Activated gamma-delta T cell treated with Interleukin-2 at 50 U/mL for 16 hours (primary cell): ENCODE measurements around the gene TAB2.
"Not testable (repeated sequence)": the region's sequence is repeated elsewhere in the genome, so short reads cannot be mapped to it uniquely, and the experiment has no call there.

Experiments used
- DNase-seq: peaks from one replicate; pipeline ENCODE4 v3.0.0-alpha.2; 2020

Gene TAB2

DNA sequence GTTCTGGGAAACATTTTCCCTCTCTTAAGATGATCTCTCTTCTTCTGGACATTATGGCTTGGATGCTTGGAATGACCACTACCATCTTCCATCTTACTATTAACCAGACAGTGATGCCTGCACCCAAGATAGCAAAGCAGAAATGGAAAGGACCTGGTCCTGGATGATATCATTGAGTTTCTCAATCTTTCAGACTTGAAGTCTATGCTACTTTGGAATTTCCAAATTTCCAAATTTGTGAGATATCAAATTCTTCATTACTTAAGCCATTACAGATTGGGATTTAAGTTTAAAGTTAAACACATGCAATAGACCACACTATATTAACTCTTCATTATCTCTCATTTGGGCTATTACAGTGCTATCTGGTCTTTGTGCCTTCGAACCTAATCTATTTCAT lies 3.7 kb upstream of the TAB2 start:
- no peak for DNase-seq

DNA sequence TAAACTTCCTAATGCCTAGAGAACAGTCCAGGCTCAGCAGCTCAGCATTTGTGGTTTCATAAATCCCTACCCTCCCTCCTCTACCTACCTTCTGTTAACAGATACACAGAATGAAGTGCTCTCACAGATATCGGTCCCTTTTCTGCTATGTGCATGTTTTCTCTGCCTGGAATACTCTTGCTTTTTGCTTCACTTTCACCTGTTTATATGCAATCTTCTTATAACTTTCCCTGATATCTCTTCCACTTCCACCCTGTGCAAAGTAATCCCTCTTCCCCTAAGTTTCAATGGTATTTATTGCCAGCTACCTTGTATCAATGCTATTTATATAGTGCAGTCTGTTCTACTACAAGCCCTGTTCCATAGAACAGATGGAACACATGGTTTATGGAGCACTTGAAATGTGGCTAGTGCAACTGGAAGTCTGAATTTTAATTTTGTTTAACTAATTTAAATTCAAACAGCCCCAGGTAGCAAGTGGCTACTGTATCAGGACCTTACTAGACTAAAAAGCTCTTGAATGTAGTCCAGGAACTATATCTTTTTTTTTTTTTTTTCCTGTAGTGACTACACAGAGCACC lies 3.1 kb upstream of the TAB2 start:
- DNase-seq, result no peak

DNA sequence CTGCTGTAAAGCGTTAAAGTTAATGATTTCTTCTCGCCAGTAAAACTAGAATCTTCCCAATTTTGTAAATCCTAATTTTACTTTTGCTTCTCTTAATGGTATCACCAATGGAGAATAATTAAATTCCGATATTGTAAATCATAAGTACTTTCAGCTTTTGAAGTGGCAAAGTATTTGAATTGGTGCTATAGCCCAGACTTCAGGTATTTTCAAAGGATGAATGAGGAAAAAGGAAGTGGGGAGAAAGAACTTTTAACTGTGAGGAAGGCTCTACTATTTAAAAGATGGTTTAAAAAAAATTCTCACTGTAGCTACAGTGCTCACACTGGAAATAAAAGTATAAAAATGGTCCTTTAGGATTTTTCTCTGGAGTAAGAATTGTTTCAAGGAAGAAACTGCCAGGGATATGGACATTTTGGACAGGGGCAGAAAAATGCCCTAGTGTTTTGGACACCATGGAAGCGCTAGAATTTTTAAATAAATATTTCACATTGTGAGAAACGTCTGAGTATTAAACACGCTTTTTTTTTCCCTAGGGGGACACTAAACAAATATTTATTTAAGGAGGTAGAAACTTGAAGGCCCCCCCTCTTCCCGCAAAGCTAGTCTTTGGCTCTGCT lies 1.3 kb upstream of the TAB2 start:
- no peak for DNase-seq

DNA sequence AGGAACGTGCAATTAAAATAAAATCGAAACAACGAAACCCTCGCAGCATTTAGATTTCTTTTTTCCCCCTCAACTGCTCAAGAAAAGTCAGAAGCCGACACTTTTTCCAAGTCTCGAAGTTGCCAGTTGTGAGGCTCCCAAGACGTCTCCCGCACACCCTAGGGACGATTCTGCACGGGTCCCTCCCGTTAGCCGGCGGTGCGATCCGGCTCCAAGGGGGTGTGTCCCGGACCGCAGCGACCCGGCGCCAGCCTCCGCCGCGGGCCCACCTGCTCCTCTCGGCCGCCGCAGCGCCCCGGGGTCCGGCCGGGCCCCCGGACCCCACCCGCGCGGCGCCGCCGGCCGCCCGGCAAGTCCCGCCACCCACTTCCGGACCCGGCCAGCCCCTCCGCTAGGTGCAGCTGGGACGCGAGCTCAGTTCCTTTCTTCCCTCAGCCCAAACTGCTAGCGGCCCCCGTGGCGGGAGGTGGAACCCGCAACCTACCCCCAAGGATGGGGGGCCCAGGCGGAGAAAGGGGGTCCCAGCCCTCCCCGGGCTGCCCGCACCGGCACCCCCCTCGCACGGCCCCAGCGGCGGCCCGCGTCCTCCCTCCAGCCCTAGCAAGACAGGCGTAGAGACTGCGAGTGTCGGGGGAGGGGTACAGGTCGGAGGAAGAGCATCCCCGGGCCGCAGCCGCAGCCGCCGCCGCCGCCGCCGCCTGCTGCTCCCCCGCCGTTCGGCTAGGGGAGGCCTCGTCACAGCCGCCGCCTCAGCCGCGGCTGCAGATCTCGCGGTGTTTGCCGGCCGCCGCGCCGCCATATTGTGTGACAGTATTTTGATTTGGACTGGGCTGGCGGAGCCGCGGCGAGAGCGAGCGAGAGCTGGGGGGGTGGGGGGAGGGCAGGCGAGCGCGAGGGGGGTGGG lies 520 bp upstream of the TAB2 start:
- DNase-seq, result peak; percentile 85

DNA sequence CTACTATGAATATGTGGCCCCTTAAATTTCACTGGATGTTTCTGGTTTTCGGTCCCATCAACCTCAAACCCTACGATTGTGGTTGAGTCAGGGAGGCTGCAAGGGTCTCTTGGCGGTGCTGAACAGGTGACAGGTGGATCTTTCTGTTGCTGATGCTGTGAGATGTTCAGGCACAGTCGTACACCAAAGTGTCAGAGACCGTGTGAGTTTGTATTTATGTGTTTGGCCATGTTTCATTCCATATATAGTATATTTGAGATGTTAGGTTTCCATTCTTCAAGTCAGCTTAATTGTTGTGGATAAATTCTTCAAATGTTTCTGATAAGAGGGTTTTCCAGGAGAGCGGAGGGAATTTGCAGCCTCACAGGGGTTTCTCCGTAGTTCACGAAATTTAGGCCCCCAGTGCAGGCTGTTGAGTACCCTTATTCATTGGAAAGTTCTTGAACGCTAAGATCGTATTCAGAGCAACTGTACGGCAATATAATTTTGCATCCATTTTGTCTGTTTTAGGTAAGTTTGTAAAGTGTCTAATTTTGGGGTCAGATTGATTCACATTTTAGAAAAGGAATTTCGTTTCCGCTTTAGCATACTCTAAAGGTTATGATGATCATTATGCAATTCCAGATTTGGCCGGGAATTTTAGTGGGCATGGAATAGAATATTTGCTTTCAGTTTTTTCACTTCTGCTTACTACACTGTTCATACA lies 1.2 kb downstream of the TAB2 start:
- peak; percentile 8 for DNase-seq

DNA sequence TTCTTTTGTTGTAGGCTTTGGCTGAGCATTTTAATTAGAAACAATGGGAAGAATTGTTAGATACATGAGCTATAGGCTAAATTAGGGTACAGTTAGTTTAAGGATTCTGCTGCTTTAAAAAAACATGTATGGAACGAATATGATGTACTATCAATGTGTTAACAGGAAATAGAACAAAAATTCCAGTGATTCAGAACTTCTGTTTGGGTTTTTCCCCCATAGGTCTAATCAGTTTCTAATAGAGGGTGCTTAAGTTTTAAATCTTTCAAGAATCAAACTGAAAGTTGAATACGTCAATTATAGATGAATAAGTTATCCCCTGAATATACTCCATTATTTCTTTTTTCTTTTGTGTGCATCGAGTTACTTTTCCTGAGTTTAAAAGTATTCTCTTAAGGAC lies 1.9 kb downstream of the TAB2 start:
- no peak for DNase-seq

DNA sequence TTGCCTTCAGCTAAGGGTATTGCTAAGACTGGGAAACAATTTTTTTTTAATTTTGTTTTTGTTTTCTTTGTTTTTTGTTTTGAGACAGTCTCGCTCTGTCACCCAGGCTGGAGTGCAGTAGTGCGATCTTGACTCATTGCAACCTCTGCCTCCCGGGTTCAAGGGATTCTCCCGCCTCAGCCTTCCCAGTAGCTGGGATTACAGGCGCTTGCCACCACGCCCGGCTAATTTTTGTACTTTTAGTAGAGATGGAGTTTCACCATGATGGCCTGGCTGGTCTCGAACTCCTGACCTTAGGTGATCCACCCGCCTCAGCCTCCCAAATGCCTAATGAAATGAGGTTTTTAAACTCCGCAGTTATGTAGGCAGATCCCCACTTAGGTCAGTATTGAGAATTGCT lies 2.5 kb downstream of the TAB2 start:
- not testable (repeated sequence) for DNase-seq

DNA sequence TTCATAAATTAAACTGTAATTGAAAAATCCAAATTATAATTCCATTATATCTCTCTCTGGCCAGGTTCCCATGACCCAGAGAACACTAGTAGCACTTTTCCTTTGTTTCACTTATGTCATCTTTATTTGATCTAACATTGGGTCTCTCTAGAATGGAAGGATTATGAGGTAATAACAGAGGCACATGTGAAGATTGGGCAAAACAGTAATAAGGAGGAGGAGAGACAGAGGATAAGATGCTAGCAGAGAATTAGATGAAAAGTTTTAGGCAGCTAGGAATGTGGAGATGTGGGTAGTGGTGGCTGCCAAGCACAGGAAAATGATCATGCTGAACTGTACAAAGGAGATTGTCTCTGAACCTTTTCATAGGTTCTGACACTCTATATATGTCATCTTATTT lies 3.3 kb downstream of the TAB2 start:
- DNase-seq, result no peak

DNA sequence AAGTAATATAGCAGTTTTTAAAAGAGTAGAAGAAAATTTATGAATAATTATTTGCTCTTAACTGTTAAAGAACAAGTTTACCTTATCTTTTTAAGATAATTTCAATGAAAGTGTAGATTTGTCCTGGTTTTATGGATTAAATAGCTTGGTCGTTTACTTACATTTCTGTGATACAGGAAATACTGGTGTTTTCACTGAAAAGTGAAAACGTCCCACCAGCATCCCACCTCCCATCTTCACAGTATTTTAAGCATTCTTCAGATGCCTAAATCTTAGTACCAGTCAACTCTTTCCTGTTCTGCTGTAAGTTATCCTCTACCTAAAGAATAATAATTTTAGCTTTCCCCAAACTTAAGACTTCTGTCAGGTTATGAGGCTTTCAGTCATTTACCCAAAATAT lies 5.8 kb downstream of the TAB2 start:
- no peak for DNase-seq

DNA sequence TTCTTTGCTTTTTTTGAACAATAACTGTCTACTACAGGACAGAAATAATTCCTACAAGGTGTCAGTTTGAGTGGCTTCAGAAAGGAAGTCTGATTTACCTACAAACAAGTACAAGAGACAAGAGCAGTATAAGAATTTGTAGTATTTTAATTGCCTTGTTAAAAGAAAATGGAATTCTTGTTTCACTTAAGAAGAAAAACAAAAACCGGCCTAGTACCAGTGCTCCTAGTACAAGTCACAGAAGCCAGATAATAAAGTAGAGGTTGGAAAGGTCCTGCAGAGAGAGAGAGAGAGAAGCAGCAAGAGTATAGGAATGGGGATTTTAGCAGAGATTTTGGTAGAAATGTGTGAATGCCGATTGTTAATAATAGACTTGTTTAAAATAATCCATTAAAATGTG lies 6.4 kb downstream of the TAB2 start:
- no peak for DNase-seq

DNA sequence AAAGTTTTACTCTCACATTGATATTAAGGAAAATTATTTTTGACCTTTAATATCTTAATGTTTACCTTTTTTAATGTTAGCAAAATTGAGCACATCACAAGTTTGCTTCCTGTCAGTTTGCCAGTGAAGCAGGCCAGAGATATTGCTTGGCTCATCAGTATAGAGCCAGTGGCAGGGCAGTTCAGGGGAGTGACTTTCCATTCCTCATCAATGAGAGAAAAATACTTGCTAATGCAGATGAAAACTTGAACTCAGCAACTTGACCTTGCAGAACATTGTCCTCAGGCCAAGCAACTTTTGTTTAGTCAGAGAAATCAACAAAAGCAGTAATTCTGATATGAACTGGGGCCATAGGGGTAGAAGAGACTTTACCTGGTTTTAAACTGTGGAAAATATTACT lies 6.9 kb downstream of the TAB2 start:
- no peak for DNase-seq

DNA sequence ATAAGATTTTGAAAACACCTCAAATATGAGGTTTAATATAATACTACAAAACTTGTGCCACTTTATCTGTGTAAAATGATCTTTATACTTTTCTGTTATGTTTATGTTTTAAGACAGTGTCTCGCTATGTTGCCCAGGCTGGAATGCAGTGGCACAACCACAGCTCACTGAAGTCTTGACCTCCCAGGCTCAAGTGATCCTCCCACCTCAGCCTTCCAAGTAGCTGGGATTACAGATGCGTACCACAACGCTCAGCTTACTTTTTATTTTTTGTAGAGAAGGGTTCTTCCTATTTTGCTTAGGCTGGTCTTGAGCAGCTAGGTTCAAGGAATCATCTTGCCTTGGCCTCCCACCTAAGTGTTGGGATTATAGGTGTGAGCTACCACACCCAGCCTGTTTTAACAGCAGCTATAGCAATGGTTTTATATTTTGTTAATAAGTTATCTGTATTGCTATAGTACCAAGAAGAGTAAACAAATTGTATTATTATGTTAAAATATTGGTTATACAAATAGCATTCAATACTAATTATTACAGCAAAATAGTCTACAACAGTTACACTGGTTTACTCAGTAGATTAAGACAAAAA lies 8.2 kb downstream of the TAB2 start:
- no peak for DNase-seq

DNA sequence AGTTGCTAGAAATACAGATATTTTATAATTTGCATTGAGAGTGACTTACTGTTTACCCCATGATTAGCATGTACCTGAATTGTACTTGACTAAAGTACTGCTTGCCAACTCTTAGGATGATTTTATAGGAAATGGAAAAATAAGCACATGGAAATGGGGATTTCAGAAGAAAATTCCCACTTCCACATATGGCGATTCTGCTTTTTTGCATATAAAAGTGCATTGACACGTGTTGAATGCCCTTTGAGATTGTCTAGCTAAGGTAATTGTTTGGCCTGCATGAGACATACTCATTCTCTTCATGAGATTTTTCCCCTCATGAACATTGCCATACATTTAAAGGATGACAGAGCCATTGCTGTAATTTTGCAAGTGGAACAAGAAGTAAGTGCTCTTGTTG lies 10.1 kb downstream of the TAB2 start:
- no peak for DNase-seq

DNA sequence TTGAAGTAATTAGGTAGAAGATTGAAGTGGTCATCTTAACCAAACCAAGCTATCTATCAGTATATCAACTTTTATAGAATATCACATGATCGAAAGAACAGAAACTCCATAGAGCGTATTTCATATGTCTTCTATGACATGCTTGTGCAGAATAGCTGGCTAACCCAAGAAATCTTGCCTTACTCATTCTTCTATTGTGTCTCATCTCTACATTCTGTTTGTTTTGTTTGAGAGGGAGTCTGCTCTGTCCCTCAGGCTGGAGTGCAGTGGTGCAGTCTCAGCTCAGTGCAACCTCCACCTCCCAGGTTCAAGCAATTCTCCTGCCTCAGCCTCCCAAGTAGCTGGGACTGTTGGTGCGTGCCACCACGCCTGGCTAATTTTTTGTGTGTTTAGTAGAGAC lies 10.6 kb downstream of the TAB2 start:
- DNase-seq, result no peak

DNA sequence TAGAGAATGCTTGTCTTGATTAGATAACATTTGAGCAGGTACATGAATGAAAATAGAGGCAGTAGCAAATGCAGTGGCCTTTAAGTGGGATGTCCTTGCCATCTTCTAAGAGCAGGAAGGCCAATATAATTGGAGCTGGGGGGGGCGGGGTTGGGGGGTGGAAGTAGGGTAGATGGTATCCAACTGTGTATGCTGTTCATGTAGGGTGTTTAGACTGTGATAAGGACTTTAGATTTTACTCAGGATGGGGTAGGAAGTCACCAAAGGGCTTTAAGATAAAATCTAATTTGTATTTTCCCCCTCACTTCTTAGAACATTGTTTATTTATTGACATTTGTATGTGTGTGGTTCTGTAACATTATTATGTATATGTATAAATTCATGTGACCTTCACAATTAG lies 12.0 kb downstream of the TAB2 start:
- no peak for DNase-seq

DNA sequence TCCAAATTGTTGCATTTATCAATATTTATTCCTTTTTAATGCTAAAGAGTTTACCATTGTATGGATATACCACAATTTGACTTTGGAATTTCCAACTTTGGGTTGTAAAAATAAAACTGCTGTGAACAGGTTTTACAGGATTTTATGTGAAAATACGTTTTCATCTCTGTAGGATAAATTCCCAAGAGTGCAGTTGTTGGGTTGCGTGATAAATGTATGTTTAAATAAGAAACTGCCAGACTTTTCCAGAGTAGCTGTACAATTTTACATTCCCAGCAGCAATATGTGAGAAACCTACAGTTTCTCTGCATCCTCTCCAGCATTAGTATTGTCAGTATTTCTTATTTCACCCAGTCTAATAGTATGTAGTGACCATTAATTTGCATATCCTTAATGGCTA lies 12.6 kb downstream of the TAB2 start:
- no peak for DNase-seq

DNA sequence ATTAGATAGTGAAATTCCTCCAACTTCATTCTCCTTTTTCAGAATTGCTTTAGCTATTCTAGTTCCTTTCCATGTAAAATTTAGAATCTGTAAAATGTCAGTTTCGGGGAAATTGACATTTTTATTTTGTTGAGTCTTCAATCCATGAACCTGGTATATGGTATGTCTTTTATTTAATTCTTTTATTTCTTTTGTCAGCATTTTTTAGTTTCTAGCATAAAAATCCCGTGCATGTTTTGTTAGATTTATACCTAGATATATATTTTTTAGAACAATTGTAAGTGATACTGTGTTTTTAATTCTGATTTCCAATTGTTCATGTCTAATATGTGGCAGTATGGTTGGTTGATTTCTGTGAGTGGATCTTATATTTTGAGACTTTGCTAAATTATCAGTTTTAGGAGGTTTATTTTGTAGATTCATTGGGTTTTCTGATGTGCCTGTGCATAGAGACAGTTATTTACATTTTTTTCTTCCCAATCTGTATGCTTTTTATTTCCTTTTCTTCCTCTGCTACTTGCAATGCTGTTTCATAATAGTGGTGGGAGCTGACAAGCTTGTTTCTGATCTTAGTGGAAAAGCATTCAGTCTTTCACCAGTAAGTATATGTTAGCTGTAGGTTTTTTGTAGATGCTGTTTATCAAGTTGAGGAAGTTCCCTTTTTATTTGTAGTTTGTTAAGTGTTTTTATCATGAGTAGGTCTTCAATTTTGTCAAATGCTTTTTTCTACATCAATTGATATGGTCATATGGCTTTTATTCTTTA lies 13.7 kb downstream of the TAB2 start:
- DNase-seq, result no peak

DNA sequence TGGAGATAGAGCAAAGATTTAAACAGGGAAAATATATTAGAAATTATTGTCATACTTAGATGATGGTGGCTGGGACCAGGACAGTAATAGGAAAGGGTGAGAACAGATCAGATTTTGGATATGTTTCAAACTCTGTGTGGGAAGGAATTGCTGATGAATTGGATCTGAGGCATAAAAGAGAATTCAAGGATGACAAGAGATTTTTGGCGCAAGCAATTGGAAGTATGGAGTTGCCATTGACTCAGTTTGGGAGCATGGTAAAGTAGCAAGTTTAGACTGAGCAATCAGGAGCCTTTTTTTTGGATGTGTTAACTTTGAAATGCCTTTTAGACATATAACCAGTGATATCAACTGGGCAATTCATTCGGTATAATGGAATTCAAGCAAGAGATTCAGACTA lies 14.4 kb downstream of the TAB2 start:
- DNase-seq, result no peak

DNA sequence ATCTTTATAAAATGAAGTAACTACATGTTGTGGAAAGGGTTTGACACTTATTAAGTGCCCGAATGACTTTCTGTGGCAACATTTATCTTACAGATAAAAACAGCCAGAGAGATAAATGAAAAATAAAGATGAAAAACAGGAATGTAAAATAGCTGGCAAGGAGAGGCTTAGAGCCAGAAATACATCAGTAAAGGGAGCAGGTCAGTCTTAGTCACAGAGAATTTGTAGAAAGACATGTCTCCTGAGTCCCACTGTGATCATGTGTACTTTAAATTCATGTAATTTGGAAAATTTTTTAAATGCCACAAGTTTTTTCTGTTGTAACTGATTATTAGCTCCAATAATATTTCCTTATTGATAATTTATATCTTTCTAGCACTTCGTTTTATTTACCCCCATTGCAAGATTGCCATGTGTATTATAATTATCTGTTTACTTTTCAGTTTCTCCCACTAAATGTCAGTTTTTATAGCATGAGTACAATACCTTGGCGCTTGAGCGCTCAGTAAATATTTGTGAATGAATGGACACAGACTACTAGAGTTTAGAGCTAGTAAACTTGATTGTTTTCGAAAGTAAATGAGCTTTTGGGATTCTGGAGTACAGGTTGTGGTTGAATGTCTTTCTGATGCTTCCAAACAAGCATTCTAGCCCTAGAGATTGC lies 15.2 kb downstream of the TAB2 start:
- DNase-seq, result no peak

DNA sequence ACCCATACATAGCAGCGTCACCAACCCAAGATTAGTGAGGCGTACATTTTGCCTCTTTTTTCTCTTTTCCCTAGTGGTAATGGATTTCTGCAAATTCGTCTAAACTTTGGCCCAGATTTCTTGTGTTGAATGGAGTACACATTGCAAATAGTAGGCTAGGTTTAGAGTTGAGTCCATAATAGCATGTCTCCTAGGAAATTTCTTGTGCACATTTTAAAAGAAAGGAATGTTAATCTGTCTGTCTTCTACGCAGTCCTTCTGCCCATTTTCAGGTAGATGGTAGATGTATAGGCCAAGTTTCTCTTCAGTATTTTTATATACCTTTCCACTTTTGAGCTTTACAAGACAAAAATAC lies 15.7 kb downstream of the TAB2 start:
- no peak for DNase-seq

DNA sequence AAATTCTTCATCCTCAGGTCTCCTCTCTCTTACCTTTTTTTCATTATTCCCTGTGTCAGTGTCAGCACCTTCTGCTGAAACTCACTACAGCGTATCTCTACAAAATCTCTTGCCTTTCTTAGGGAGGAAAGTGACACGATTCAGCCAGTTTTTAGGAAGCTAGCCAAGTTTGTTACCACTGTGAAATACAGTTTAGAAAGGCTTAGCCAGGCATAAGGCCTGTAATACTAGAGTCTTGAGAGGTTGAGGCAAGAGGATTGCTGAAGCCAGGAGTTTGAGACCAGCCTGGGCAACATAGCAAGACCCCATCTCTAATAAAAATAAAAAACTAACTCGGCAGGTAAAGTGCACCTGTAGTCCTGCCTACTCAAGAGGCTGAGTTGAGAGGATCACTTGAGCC lies 16.7 kb downstream of the TAB2 start:
- DNase-seq, result no peak

DNA sequence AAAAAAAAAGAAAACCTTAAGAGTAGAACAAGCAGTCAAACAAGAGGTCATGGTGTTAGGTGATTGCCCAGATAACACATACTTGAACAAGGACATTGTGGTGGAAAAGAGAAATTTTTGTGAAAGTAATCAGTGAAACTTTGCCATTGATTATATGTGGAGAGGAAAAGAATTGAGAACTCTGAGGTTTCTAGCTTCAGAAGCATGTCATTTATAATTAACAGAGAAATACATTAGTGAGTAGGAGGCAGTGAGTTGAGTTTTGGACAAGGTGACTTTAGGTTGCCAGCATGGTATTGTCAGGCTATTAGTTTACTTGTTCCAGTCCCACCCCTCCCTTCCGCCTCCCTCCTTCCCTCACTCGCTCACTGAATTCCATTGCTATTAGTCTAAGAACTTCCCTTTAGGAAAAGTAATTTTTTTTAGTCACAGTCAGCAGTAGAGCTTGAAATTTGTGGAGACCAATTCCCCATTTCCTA lies 17.2 kb downstream of the TAB2 start:
- no peak for DNase-seq
